Muscle of leg (tissue), 11 donors: ENCODE measurements around the gene DIS3L2. TPM values are rescaled to one million over a fixed set of nuclear protein-coding genes. Genes with fewer than 3 reads are reported as not detected.
A peak's percentile ranks its signal among the peaks of the same experiment; 100 is the strongest.

Source experiments
- DNase-seq: peaks from one replicate; pipeline ENCODE4 v3.0.0; 2013
- H3K27ac ChIP-seq: one replicate; pipeline ENCODE4 v1.5.1; 2013; ENCODE audit warnings: mild to moderate bottlenecking, low read length, control low read depth
- H3K27me3 ChIP-seq: one replicate; pipeline ENCODE4 v1.6.1; 2013; ENCODE audit warnings: low read length; ENCODE audit not compliant: control insufficient read depth, insufficient read depth
- H3K36me3 ChIP-seq: one replicate; pipeline ENCODE4 v1.6.1; 2013; ENCODE audit warnings: low read length; ENCODE audit not compliant: control insufficient read depth, insufficient read depth
- H3K4me1 ChIP-seq: one replicate; pipeline ENCODE4 v1.6.1; 2013; ENCODE audit warnings: low read length; ENCODE audit not compliant: control insufficient read depth, insufficient read depth
- H3K4me3 ChIP-seq: one replicate; pipeline ENCODE4 v1.5.1; 2013; ENCODE audit warnings: low read length, control low read depth
- H3K9me3 ChIP-seq: replicated peaks from 2 replicates; pipeline ENCODE4 v1.6.1; 2013; ENCODE audit warnings: low read depth, low read length; ENCODE audit not compliant: control insufficient read depth
- WGBS: methylation state at CpG from one replicate; pipeline ENCODE4 v1.1.5; 2013; ENCODE audit warnings: missing lambda C conversion rate; ENCODE audit not compliant: insufficient coverage; 5-methylcytosine and 5-hydroxymethylcytosine counted together
- polyA plus RNA-seq, 8 donors: library from polyadenylated mRNA; unstranded; fragments of 120-200 nt; gene quantifications; one replicate each; pipeline versions ENCODE4 v1.2.1 to v1.2.3, GENCODE V29; 2013; ENCODE audit warnings: inconsistent platforms in 1 of 8, low replicate concordance in 1 of 8; ENCODE audit not compliant: insufficient read length in 8 of 8, insufficient read depth in 1 of 8
- total RNA-seq: library from RNA; stranded (reverse); fragments of 120-200 nt; gene quantifications from one replicate; pipeline ENCODE4 v1.2.4, GENCODE V29; 2013

DIS3L2 gene
- total and polyA plus RNA-seq, 9 donors, result 19.3 to 29.8 (median 24.3) TPM

DNA sequence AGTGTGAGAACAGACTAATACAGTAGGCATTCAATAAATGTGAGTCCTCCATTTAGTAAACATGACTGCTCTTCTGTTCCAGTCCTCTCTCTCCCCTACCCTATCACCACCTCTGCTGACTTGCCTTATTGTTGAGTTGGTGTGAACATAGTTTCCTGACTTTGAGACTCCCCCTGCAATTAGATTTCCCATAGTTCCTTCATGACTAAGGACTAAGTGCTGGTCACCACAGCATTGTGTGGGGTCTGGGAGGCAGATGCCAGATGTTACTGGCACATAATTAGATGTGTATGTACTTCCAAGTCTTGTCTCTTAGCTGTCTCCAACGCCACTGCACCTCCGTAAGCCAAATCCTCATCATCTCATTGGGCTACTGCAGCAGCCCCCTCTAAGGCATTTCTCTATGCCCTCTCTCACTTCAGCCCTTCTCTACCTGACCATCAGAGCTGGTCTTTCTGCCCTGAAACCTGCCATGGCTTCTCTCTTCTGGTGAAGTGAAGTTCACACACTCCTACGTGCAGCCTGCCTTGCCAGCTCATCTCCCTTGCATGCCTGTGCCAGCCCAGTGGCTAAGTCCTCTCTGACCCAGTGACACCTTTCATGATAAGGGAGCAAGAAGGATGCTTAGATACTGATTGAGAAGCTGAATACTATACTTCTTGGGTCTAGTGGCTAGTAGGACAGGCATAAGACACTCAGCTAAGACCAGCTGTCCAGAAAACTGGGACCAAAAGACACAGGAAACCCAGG, 335.4 kb downstream of the DIS3L2 start:
- no peak overlapping the region for H3K27ac ChIP-seq
- 94% methylated on average over 2 of the region's 3 CpGs for WGBS
- no peaks in the 10 kb centered on the region for H3K27me3 ChIP-seq
- H3K4me1 ChIP-seq, result peaks cover 12% of the 10 kb centered on the region
- peaks cover 13% of the 10 kb centered on the region for H3K36me3 ChIP-seq
- DNase-seq, result no peak
- H3K4me3 ChIP-seq, result no peak overlapping the region
- no peaks in the 10 kb centered on the region for H3K9me3 ChIP-seq

- Histone ChIP-seq H3K27ac (no peak overlapping the region), H3K36me3 (peaks cover 12% of the 10 kb centered on the region), H3K4me3 (no peak overlapping the region), H3K9me3 (no peaks in the 10 kb centered on the region), H3K4me1 (no peaks in the 10 kb centered on the region), H3K27me3 (no peaks in the 10 kb centered on the region)
- 89% methylated on average over 5 of the region's 5 CpGs for WGBS
- DNase-seq, result no peak
Observed at GRCh38 chr2:232299084-232299483, 337.6 kb downstream of the DIS3L2 start.

DNA sequence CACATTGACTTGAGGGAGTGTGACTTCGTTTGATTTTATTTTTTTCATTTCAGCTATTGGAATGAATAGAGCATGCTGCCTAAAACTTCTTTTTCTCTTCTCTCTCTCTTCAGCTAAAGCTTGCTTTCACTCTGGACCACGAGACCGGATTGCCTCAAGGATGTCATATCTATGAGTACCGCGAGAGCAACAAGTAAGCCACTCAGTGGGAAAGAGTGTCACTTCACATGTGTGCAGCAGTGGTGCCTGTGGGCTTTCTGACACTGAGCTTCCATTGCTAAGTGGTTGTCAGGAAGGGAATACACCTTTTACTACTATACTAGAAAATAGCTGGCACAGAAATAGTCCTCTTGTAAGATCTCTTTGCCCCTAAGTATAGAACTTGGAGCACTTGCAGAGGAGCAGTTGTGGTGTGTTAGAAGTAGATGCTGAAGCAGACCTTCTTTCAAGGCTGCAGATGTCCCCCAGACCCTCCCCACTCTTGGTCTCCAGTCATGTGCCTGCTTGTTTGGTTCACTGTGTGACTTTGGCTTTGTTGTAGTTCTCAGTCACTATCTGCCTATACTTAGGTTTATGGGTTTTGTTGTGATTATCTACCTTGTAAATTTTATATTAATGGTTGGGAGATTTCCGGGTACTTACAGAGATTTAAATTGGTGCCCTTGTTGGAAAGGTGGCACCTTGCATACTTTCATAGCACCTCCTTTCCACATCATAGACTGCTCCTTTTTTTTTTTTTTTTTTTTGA, 338.6 kb downstream of the DIS3L2 start:
- no peaks in the 10 kb centered on the region for H3K9me3 ChIP-seq
- no peaks in the 10 kb centered on the region for H3K4me1 ChIP-seq
- no peak overlapping the region for H3K27ac ChIP-seq
- no CpG with 5 or more reads among the region's 6 CpGs for WGBS
- no peak for DNase-seq
- no peaks in the 10 kb centered on the region for H3K27me3 ChIP-seq
- peaks cover 10% of the 10 kb centered on the region for H3K36me3 ChIP-seq
- no peak overlapping the region for H3K4me3 ChIP-seq

DNA sequence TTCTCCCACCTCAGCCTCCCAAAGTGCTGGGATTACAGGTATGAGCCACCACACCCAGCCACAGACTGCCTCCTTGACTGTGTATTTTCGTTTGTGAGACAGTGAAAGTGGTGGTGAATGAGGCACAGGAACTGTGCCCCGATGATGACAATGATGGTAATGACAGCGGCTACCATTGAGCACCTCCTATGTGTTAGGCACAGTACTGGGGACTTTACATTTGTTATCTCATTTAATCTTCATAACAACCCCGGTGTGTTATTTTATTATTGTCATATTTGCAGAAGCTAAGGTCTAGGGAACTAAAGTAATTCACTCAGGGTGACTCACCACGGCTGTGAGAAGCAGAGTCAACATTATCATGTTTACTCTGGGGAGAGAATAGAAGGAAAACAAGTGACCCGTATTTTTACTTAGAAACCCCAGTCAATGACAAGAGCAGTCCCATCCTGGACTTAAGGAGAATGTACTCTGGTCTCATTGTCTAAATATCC, 339.4 kb downstream of the DIS3L2 start:
- Histone ChIP-seq H3K4me3 (no peak overlapping the region), H3K9me3 (no peaks in the 10 kb centered on the region), H3K4me1 (no peaks in the 10 kb centered on the region), H3K36me3 (peaks cover 10% of the 10 kb centered on the region), H3K27me3 (no peaks in the 10 kb centered on the region), H3K27ac (no peak overlapping the region)
- DNase-seq, result no peak
- no CpG with 5 or more reads among the region's 6 CpGs for WGBS

GRCh38 chr2:232304236-232304635, 342.7 kb downstream of the DIS3L2 start:
- no peaks in the 10 kb centered on the region for H3K9me3 ChIP-seq
- WGBS, result 83% methylated on average over 2 of the region's 6 CpGs
- H3K4me1 ChIP-seq, result peaks cover 2% of the 10 kb centered on the region
- H3K36me3 ChIP-seq, result peaks cover 10% of the 10 kb centered on the region
- no peak for DNase-seq
- H3K27ac ChIP-seq, result no peak overlapping the region
- no peaks in the 10 kb centered on the region for H3K27me3 ChIP-seq
- H3K4me3 ChIP-seq, result no peak overlapping the region

GRCh38 chr2:232306741-232307305, 345.3 kb downstream of the DIS3L2 start:
- Histone ChIP-seq H3K4me3 (no peak overlapping the region), H3K9me3 (no peaks in the 10 kb centered on the region), H3K36me3 (peaks cover 2% of the 10 kb centered on the region), H3K27ac (no peak overlapping the region), H3K27me3 (no peaks in the 10 kb centered on the region), H3K4me1 (peaks cover 19% of the 10 kb centered on the region)
- DNase-seq, result no peak
- 97% methylated on average over 6 of the region's 7 CpGs for WGBS

DNA sequence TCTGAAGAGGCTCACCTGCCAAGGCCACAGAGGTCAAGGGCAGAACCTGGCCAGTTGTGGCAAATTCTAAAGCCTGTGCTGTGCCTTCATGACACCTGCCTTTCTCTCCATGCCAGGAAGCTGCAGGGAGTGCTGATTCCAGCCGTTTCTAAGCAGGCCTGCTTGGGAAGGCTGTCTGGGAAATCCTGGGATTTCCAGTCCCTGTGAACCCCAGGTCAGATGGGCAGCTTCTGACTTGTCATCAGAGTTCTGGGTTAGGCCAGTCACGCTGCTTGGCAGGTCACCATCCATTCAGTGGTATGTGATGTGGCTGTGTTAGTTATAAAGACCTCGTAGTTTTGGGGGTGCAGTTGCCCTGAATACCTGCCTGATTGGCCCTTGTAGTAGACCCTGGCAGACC, 346.3 kb downstream of the DIS3L2 start:
- no peak overlapping the region for H3K4me3 ChIP-seq
- H3K9me3 ChIP-seq, result no peaks in the 10 kb centered on the region
- H3K27me3 ChIP-seq, result no peaks in the 10 kb centered on the region
- peaks cover 19% of the 10 kb centered on the region for H3K4me1 ChIP-seq
- H3K36me3 ChIP-seq, result peaks cover 2% of the 10 kb centered on the region
- no peak for DNase-seq
- WGBS, result 61% methylated on average over 3 of the region's 3 CpGs
- H3K27ac ChIP-seq, result no peak overlapping the region

DNA sequence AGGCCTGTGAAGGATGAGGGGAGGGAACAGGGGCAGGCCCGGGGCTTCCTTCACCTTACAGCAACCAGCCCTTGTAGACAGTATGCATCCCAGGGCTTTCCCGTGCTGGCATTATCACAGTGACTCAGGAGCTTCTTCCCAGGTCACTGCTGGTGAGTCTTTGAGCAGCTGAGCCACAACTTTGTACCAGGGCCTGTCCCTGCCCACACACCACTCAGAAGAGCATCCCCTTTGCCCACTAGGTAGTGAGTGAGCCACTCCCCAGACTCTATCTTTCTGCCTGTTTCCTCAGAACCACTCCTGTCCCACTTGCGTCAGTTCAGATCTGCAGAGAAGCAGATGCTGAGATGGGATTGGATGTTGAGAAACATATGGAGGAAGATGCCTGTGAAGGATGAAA, 347.5 kb downstream of the DIS3L2 start:
- no peak overlapping the region for H3K27ac ChIP-seq
- WGBS, result 75% methylated on average over 1 of the region's 3 CpGs
- no peak overlapping the region for H3K4me3 ChIP-seq
- peaks cover 20% of the 10 kb centered on the region for H3K4me1 ChIP-seq
- H3K36me3 ChIP-seq, result peaks cover under 1% of the 10 kb centered on the region
- no peak for DNase-seq
- H3K9me3 ChIP-seq, result peaks cover 4% of the 10 kb centered on the region
- H3K27me3 ChIP-seq, result no peaks in the 10 kb centered on the region

GRCh38 chr2:232309592-232309991, 348.1 kb downstream of the DIS3L2 start:
- H3K4me3 ChIP-seq, result no peak overlapping the region
- H3K9me3 ChIP-seq, result peaks cover 4% of the 10 kb centered on the region
- no peaks in the 10 kb centered on the region for H3K27me3 ChIP-seq
- 45% methylated on average over 2 of the region's 4 CpGs for WGBS
- H3K36me3 ChIP-seq, result no peaks in the 10 kb centered on the region
- peak overlapping the region; percentile 60 for H3K27ac ChIP-seq
- peaks cover 25% of the 10 kb centered on the region for H3K4me1 ChIP-seq
- DNase-seq, result peak; percentile 30

GRCh38 chr2:232310121-232310520, 348.6 kb downstream of the DIS3L2 start:
- Histone ChIP-seq H3K27me3 (no peaks in the 10 kb centered on the region), H3K4me1 (peaks cover 30% of the 10 kb centered on the region), H3K9me3 (peaks cover 4% of the 10 kb centered on the region), H3K27ac (peak overlapping the region; percentile 60), H3K4me3 (no peak overlapping the region), H3K36me3 (no peaks in the 10 kb centered on the region)
- 58% methylated on average over 5 of the region's 9 CpGs for WGBS
- DNase-seq, result peak; percentile 42
